DMS79 treated with DMSO at 0.1 percent for 48 hours (cell line): ENCODE results near the gene TSPAN9.
A peak's percentile ranks its signal among the peaks of the same experiment; 100 is the strongest.

ENCODE experiments used
- DNase-seq: peaks from one replicate; lab custom pipeline; 2025; lab: John Stamatoyannopoulos, UW

The TSPAN9 gene

DNA sequence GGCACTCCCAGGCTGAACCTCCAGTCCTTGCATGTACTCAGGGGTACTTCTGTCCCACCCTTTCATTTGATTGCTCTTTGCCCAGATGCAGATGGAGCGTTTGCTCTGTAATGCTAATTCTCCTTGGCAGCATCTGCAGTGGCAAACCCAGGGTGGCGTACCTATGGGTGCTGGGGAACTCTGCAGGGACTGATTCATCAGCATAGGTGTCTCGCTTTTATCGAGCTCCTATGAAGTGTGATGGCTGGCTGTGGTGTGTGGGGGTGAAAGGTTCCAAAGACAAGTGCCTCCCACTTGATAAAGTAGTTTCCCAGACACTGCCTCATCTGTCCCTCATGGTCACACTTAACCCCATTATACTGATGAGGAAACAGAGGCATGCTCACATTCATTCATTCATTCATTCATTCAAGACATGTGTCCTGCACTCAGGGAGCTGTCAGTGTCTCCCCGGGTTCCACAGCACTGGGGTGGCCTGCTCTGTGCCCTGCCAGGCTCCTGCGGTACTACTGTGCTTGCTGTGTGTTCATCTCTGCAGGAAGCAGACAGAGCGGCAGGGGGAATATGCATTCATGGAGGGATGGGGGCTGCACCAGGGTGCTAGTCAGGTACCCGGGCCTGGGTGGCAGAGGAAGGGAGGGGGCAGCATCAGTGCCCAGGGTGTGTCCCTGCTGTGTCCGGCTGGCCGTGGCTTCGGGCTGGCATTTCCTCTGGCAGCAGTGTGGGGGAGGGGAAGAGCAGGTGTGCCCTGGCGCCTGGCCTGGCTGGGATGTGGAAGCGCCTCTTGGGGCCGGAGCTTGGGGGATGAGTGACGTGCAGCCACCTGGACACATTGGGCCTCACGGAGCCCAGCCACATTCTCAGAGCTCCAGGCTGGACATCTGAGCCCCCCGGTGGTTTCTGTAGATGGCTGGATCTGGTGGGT lies 110.9 kb downstream of the TSPAN9 start:
- DNase-seq, result no peak

DNA sequence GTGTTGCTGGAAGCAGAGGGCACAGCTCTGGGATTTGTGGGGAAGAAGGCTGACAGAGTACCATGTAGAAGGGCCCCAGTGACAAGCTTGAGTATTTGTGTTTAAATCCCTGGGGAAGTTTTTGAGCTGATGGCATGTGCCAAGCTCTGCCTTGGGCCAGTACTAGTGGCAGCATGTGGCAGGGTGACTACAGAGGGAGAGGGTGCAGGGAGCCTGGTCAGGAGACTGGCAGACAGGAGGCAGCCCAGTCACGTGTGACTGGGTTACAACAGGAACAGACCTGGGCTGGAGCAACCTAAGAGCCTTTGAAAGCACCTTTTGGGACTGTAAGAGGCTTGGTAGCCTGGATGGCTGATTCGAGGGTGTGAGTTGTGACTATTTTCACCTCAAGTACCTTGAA lies 112.1 kb downstream of the TSPAN9 start:
- DNase-seq, result no peak

DNA sequence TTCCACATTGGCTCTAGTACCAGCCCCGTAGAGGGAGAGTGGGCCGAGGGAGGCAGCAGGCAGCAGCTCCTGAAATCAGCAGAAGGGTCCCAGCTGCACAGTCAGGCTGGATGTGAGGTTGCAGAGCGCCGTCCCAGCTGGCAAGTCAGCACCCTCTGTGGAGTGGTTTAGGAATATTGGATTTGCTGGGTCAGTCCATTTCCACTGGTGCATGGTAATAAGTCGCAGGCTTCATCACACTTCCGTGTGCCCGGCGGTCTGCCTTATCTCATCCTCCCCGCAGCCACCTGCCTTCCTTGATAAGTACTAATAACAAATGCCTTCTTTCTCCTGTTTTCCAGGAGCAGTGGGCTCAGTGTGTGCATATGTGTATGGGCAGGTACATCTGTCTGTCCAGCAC lies 112.9 kb downstream of the TSPAN9 start:
- DNase-seq, result no peak

DNA sequence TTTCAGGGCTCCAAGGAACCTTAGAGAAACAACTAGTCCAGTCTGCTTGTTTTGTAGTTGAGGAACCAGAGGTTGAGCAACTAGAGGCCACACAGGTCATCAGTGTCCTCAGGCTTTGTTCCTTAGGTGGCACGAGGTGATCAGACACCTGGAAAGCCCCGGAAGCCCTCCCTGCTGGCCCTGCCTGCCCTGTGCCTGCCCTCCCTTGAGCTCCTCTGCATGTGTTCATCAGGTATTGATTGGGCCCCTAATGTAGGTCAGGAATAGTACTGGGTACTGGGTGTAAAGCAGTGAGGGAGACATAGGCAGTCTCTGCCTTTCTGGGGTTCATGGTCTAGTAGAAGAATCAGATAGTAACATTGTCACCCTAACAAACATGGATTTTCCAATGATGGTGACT lies 114.3 kb downstream of the TSPAN9 start:
- DNase-seq, result no peak

DNA sequence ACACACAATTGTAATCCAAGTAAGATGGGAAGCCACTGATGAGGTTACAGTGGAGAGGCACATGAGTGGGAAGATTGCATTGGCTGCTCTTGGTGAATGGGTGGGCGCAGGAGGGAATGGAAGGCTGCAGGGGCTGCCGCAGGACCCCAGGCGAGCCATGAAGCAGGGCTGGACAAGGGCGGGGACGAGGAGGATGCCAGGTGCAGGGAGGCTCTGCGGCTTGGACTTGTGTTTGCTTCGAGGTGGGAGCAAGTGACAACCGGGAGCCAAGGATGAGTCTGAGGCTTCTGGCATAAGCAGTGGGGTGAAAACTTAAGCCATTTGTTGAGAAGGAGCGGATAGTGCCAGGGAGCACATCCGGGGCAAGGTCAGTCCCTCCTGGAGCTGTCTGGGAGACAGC lies 115.0 kb downstream of the TSPAN9 start:
- no peak for DNase-seq

DNA sequence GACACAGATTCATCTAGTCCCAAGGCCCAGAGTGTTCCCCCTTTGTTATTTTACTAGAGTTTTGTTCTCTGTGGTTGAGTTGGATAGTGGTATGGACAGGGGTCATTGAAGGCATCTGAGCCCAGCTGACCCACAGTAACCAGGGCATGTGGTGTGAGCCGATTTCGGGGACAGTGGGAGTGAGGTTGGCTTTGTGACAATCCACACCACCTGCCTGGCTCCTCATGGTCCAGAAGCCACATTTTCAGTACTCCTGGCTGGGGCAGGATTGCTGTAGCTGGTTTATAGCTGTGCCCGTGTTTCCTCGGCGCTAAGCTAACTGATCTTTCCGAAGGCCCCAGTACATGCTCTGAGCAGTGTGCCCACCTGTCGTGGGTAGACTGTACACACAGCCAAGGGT lies 116.0 kb downstream of the TSPAN9 start:
- DNase-seq, result no peak

DNA sequence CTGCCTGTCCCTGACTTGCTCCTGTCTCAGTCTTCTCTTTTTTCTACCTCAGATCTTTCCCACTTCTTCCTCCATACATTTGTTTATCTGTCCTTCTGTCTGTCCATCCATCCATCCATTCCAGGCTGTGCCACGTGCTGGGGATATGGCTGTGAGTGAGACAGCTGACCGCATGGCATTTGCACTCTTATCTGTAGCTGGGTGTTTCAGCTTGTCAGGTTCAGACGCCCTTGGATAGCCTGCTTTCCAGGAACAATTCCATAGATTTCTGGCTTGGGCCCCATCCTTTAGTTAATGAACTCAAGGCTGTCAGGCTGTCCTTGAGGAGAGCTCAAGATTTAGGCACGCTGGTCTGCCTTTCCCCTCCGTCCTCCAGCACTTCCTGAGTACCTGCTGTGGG lies 116.6 kb downstream of the TSPAN9 start:
- no peak for DNase-seq

DNA sequence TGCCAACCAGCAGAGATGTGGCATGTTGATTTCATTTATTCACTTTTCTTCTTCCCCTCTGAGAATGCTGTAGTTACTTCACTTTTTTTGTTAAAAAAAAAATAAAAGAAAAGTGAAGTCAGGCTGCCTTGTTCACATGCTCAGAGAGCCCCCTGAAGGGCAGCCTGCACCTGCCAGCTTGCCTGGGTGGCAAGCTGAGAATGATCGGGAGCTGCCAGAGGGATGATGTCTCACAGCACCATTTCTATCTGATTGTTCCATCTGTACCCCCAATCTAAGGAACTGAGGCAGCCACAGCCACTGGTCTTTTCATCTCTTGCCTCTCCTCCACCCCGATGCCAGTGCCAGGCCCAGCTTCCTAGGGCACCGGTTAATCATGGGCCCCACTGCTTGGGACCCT lies 118.2 kb downstream of the TSPAN9 start:
- no peak for DNase-seq

DNA sequence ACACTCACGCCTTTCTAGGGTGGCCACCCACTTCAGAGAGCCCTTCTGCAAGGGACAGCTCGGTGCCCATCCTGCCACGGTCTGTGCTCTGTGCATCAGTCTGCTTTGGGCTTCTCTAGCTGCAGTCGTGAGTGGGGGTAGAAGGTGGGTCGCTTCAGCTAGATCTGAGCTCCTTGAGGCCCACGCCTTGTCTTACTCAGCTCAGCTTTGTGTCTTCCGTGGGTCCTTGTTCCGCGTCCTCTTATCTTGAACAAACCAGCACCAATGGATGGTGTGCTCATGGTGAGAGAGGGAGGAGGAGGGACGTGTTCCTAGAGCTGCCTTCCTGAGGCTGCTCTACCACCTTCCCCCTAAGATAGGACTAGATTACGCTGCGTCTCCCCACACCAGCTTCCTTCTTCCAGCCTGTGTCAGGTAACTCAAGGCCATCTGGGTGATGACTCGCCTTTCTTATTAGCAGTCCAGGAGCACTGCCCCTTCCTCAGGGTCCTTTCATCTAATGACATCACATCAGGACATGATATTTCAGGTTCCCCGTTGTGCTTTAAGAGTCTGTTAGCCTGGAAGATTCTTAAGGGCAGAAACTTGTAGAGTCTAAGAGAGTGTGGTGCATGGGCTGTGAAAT lies 118.8 kb downstream of the TSPAN9 start:
- no peak for DNase-seq

DNA sequence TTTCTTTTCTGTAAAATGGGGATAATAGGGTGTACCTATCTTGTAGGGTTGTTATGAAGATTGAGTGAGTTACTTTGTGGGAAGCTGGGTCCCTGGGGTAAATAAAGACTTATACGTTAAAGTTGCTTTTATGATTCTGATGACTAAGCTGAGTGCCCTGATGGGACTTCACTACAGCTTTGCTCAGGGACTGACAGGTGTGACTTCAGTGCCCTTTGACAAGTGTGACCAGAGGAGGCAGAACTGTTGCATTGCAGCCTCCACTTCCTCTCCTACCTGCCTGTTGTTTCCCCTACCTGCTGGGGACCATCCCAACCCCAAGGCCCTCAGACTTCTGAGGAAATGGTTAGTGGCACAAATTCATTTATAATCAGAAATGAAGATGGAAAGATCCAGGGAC lies 119.3 kb downstream of the TSPAN9 start:
- no peak for DNase-seq

DNA sequence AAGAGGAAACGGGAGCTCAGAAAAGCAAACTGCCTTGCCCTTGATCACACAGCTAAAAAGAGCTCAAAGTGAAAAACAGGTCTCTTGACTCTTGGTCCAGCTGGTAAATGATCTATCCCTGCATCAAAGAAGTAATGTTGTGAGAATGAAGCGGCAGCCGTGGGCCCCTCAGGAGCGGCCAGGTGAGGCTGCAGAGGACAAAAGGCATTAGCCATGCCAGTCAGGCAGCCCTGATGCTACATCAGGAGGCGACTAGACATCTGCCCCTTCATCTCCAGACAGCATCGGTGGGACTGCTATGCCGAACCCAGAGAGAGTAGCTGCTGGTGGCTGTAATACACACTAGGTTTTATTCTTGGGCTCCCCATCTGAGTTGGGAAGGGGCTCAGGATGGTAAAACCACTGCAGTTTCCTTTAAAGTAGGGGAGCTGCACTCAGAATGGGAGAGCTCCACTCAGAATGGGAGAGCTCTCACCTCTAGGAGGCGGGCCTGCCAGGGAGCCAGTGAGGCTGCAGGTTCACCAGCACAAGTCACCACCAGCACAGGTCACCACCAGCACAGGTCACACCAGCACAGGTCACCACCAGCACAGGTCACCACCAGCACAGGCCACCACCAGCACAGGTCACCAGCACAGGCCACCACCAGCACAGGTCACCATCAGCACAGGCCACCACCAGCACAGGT lies 120.1 kb downstream of the TSPAN9 start:
- DNase-seq, result no peak

DNA sequence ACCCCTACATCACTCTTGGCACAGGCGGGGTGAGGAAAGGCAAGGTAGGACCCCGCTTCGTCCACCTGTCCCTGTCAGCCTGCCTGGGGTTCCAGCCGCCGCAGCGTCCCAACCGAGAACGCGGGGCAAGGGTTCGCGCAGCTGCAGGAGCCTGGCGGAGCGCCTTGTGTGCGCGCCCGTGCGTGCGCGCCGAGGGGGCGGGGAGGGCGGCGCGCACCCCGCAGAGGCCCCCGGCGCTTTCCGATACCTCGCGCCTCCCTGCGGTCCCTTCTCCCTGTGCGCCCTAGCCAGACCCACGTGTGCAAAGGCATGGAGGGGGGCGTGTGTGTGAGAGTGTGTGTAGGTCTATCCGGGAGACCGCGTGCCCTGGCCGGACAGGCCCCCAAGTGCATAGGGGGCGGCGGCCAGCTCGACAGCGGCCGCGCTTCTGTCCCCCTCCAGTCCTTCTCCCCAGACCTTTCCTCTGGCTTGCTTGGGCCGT lies 122.4 kb downstream of the TSPAN9 start:
- peak; percentile 55 for DNase-seq

DNA sequence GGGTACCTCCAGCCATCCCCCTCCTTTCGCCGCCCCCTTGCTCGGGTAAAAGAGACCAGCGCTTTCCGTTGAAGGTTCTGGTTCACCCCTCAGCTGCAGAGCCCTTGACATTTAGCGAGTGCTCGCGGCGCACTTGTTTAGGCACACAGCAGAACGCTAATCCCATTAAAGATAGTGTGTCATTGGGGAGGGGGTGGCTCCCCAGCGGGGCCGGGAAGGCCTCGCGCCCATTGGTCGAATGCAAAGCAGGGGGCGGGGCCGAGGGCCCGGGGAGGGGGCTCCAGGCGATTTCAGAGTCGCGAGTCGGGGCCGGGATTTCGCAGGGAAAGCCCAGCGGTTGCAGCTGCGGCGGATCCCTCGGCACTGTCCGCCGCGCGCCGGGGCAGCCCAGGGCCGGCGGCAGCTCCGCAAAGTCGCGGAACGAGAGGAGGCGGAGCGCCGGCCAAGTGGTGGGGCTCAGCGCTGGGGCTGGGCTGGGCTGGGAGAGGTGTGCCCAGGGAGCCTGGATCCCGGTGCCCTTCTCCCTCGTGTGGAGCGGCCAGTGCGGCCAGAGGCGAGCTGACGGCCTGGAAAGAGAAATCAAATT lies 122.9 kb downstream of the TSPAN9 start:
- peak; percentile 90 for DNase-seq

DNA sequence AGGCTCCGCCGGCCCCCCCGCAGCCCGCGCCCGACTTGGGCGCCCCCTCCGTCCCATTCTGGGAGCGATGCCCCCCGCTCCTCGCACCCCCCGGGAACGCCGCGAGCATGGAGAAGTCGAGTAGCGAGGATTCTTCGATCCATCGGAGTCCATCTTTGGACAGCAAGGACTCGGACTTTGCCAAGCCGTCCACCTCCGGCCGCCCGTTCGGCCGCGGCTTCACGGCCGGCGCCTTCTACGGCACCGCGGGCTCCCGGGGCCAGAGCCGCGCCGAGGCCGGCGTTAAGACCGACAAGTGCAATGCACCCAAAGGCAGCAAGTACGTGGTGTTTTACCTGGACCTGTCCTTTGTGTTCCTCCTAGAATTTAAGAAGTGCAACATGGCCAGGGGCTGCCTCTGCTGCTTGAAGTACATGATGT lies 123.6 kb downstream of the TSPAN9 start:
- no peak for DNase-seq

DNA sequence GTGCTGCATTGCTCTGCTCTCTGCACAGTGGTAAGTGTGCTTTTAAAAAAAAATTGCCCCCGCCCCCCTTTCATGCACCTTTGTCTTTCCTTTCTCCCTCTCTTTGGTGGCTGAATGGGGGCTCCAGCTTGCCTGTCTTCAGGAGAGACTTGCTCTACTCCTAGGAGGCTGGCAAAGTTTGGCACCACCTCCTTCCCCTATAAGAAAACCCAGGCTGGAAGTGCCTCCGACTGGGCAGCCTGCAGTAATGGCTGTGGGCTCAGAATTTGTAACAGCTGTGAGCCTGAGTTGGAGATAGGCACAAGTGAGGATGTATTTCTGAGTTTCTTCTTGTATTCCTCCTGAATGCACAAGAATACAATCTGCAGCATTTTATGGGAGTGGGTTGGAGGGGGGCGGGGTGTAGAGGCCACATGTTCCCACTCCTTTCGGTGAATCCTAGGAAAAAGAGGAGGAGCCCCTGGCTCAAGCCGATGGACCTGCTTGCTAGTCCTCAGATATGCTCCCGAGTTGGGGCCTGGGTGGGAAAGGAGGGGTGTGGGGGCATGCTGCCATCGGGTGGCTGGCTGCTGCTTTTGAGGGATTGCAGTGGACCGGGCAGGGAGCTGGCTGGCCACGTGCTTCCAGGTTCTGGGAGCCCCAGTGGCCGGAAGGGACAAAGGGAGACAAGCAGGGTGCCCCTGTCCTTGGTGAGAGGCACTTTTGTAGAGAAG lies 124.3 kb downstream of the TSPAN9 start:
- peak; percentile 63 for DNase-seq

DNA sequence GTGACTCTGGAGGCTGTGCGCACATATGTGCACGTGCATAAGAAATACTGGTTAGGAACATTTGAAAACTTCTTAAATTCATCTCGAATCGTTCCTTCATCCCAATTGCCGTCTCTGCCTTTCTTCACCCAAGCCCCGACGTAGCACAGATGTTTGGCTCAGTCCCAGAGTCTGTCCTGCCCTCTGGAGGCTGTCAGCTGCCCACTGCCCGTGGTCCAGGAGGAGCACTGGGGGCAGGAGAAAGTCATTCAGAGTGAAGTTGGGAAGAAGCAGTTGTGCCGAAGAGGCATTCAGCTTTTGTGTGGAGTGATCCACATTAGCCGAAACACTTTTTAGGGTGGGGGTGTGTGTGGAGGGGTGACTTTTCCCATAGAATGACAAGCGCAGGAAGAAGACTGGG lies 124.9 kb downstream of the TSPAN9 start:
- no peak for DNase-seq

DNA sequence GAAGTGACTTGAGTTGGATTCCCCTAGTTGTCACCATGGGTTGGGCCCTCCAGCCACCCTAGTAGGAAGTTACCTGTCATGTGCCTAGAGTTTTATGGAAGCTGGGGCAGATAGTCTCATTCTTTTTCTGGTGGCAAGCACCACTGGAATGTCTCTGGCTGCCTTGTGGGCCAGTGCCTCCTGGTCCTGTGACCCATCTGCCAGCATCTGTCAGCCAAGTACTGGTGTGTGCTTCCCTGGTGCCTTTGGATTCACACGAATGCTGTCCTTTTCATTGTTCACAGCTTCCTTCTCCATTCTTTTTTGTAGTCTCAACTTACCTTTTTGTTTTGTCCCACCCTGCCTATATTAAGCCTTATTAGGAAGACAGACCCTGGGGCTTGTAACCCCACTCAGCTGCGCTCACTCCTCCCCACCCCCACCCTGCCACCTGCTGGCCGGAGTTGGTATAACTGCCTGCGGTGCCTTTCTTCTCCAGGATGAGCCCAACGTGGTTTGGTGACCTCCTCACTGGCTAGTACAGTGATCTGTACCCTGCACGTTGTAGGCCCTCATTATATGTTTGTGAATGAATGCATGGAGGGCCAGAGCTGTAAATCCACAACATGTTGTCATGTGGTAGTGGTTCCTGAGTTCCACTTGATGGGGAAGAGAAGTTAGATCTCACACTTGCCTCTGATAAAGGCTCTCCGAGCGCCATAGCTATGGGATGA lies 125.7 kb downstream of the TSPAN9 start:
- peak; percentile 50 for DNase-seq

DNA sequence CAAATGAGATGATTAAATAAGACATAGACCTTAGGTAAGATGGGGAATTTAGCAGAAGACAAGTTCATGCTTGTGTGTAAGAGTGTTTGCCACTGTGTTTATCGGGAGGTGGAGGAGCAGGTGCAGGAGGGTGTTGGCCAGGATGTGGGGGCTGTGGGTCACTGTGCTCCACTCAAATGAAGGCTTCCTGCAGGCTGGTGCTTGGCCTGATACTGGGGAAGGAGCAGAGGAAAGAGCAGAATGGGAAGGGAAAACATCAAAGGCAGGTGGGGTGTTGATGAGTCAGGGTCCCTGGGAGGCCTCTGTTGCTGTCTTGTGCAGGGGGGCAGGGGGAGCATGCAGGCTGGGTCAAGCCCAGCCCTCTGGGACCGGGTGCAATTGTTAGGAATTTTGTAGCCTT lies 126.5 kb downstream of the TSPAN9 start:
- peak; percentile 63 for DNase-seq

DNA sequence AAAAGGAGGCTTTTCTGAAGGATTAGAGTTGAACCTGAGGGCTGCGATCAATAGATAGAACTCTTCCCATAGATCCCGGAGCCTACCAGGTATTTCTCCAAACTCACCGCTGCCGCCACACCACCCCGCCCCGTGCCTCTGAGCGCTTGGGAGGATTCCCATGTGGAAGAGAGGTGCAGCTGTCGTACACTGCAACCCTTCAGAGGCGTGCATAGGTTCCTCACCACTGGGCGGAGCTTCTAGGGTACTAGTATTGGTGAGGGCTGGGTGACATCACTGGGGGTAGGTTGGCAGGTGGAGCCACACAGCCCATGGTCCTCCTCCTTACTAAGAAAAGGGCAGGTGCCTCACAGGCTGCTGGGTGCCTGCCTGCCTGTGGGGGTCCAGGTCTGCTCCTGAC lies 127.0 kb downstream of the TSPAN9 start:
- peak; percentile 89 for DNase-seq

DNA sequence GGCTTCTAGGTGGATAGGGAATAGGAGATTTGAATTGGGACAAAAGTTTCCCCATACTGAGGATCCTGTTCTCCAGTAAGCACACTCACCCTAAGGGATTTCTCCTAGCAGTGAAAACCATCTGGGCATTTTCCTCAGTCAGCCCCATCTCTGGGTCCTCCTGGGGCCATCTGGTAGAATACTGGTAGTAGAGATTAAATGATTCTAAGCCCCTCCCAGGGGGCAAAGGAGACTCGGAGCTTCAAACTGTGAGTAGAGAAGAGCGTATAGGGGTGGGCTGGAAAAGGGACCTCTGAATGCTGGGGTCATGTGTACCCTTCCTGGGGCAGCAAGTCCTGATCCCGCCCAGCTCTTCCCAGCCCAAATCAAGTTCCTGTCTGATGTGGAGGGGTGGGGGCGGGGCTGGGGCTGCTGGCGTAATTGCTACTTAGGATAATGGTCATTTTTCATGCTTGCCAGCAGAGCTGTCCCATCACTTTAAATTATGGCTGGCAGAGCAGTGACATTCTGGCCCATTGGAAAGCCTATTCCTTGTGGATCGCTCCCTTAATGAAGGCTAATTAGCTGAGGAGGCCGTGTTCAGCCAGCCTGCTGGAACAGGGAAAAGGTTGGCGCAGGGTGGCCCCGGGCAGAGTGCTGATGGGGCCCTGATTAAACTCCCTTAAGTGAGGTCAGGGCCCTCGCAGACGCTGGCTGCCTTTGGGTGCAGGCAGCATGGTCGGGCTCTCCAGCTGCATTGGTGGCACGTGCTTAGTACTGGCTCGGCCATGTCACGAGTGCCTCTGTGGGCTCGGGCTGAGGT lies 127.8 kb downstream of the TSPAN9 start:
- no peak for DNase-seq
